OCI-LY1 (cell line): ENCODE data around the gene ARHGAP24.

Source experiments
- CTCF ChIP-seq: fragments of 200-600 bp; sonication (generic), shearing (Covaris generic); IDR thresholded peaks from 2 replicates; pipeline ENCODE4 v1.5.1; 2017; ENCODE audit warnings: mild to moderate bottlenecking, antibody characterized with exemption, low read length, moderate library complexity, mixed read lengths
- EZH2 ChIP-seq: fragments of 200-600 bp; sonication (generic), shearing (Covaris generic); IDR thresholded peaks from 2 replicates; pipeline ENCODE4 v1.8.0; 2017; ENCODE audit warnings: borderline replicate concordance, mixed run types, mild to moderate bottlenecking, antibody characterized with exemption, low read length, moderate library complexity, mixed read lengths

GRCh38 chr4:85895755-85896154 lies 420.8 kb downstream of the ARHGAP24 start:
- TF ChIP-seq CTCF (no peak), EZH2 (no peak)
